ENCODE results near the gene RUVBL1.

GRCh38 chr3:128167646-128167972 lies 44.0 kb upstream of the RUVBL1 start:
- TF ChIP-seq EP300 (IDR thresholded peaks at IDR 0.05) (no peak), CTCF (IDR thresholded peaks at IDR 0.05) (no peak)
